HG03159 (cell line): ENCODE data around the gene FAM181A.

Source experiments
- ATAC-seq: cut with Tn5 transposase; IDR thresholded peaks from one replicate; pipeline ENCODE4 v1.9.1; 2021; ENCODE audit warnings: mild to moderate bottlenecking, moderate library complexity; ENCODE audit not compliant: unreplicated experiment

The FAM181A gene

DNA sequence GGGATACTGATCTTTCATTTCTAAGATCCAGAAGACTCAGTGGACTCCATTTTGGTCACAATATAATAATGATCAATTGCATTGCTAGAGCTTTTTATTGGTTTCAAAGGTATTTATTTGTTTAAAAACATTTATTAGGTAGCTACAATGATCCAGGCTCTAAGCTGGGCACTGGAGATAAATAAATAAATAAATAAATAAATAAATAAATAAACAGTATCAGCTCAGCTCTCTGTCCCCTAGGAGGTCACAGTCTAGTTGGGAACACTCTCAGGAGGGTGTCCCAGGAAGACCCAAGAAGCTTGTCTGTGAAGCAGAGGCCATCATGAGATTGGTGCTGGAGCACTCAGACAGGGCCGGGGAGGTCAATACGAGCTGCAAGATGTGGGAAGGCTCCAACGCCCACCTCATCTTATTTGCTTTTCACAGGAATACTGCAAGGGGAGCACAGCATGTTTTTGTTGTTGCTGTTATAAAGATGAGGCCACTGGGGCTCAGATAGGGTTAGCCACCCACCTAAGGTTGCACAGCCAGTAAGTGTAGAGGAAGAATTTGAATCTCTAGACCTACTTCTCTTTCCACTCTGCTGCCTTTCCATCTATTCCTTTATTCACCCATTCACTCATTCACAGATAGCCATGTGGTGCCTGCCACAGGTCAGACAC, 33.8 kb downstream of the FAM181A start:
- no peak for ATAC-seq

DNA sequence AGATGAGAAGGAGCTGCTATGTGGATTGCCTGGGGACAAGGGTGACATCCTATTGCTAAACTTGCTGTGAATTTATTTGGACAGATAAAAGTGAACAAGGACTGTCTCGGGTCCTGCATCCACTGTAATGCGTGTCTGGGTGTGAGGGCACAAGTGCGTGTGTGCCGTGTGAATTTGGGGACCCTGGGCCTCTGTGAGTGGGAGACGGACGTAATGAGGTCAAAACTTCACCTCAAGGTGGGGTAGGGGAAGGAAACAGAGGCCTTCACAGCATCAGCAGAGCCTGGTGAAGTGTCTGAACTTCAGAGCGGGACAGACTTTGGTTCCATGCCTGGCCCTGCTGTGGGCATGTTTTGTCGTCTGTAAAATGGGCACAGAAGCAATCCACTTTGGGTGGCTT, 34.5 kb downstream of the FAM181A start:
- ATAC-seq: no peak

DNA sequence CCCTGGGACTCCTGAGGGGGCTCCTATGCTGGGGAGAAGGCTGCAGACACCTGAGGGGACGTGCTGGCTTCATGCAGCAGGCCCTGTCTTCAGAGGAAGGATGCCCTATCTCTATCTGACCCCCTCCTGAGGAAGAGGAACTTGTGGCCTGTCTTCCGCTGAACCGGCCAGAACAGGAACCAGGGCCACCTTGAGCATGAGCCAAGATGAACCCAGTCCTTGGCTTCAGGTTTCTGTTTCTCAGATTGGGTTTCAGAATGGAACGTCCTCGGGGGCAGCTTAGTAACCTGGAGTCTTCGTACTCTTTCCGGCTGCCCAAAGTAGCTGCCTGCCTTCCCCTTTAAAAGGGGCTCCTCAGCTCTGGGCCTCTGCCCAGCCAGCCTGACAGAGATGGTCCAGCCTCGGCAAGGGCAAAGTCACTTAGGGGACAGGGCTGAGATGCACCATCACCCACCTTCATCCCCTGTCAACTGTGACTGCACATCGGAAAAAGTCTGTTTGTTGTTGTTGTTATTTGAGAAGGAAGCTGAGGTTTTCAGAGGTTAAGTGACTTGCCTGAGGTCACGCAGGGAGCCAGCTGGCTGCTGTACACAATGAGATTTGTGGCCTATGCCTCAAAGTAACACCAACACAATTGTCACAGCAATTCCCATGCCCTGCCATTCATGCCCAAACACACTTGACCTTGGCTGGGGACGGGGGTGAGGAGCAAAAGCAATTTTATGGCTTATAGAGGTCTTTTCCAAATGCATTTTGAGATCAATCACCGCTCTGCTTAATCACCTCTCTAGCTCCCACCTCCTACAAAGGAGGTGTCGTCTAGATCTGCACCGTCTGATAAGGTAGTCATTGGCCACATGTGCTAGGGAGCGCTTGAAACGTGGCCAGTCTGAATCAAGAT, 35.8 kb downstream of the FAM181A start:
- ATAC-seq: peak; percentile 63

DNA sequence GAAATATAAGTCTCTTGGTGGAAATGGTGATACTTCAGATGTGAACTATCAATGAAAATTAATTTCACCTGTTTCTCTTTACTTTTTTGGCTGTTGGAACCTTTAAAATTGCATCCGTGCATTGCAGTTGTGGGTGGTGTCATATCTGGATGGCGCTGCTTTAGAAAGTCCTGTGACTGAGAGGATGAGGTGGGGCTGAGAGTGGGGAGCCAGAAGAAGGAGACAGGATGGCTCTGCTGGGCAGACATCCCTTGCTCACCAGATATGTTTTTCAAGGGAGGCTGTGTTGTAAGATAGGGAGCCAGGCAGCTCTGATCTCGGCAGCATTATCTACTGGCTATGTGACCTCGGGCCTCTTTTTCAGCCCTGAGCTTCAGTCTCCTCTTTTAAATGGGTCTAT, 36.5 kb downstream of the FAM181A start:
- ATAC-seq: no peak

DNA sequence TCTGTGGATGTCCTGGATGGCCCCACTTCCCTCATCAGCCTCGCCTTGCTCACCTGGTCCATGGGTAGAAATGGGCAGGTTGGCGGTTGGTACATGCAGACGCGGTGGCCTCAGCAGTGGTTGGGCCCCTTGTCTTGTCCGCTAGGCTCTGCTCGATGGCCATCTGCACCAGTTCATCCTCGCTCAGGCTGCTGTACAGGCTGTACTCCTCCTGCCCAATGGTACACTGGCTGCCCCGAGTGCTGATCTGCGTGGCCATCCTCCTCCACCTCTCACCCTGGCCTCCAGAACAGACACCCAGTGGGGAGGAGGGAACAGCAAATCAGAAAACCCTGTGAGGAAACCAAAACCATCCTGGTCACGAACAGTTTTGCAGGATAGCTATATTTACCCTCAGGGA, 37.1 kb downstream of the FAM181A start:
- ATAC-seq: no peak

DNA sequence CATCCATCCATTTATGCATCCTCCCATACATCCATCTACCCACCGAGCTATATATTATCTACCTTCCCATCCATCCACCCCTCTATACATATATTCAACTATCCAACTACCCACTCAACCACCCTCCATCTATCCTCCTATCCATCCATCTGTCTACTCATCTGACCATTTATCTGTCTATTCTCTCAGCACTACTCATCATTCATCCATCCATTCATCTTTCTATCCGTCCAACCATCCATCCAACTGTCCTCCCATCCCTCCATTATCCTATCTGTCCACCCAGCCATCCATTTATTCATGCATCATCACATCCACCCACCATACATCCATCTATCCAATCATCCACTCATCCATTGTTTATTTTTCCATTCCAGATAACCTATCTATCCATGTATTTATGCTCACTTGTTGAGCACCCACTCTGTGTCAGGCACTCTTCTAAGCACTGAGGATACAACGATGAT, 37.7 kb downstream of the FAM181A start:
- no peak for ATAC-seq

DNA sequence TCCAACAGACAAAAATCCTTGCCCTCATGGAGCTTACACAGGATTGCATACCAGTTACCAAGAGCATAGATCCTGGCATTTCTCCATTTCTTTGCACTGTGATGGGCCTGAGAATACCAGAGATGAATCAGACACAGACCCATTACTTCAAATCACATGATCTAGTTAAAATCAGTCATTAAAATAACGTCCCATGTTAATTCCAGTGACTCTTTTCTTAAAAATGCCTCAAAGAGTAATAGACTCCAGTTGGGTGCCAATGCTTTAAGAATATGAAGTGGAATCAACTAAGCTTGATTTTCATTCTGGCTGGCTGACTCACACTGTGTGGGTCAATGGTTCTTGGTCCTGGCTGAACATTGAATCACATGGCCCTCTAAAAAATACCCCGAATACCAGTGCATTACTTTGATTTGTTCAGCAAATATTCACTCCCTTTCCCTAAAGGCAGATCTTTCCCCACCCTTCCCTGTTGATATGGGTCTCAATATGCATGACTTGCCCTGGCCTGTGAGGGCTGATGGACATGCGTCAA, 38.2 kb downstream of the FAM181A start:
- no peak for ATAC-seq

DNA sequence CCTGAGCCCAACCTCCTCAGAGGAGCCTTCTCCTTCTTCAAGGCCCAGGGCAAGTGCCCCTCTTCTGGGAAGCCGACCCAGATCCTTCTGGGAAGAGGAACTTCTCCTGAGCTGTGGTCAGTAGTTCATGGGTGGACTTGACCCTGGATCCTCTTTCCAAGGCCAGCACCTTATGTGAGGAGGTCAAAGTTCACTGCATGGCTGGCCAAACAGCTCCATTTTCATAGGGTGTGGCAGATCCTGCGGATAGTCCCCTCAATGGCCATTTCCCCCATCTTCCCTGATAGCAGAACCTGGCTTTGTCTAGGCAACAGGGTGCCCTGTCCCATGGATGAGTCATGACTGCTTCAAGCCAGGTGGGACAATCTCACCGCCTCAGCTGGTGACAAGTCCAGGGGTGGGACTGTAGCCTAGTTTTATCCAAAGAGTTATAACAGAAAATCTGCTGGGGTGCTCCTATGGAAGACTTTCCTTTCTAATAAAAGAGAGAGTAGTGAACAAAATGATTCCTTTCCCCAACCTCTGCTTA, 38.9 kb downstream of the FAM181A start:
- no peak for ATAC-seq

DNA sequence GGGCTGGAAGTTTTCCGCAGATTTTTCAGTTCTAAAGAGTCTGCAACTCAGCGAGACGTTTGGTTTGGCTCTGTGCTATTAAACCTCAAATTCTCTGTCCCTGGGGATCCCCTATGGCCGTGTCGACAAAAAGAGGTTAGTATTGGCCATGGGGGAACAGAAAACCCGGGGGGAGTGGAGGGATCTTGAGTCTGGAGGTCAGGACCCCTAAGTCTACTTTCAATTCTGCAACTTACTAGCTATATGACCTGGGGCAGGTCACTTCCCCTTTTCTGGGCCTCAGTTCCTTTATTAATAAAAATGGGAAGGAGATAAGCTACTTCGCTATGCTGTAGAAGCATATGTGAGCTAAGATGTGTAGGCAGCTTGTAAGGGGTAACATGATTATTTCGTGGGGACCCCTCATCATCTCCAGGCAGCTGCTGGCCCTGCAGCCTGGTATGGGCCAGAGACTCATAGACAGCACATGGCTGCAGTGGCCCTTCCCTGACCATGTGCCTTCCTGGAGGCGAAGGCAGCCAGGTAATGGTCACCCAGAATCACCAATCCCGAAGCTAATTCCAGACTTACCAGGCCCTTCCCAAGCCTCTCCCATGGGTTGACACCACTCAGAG, 40.6 kb downstream of the FAM181A start:
- ATAC-seq: peak; percentile 39

DNA sequence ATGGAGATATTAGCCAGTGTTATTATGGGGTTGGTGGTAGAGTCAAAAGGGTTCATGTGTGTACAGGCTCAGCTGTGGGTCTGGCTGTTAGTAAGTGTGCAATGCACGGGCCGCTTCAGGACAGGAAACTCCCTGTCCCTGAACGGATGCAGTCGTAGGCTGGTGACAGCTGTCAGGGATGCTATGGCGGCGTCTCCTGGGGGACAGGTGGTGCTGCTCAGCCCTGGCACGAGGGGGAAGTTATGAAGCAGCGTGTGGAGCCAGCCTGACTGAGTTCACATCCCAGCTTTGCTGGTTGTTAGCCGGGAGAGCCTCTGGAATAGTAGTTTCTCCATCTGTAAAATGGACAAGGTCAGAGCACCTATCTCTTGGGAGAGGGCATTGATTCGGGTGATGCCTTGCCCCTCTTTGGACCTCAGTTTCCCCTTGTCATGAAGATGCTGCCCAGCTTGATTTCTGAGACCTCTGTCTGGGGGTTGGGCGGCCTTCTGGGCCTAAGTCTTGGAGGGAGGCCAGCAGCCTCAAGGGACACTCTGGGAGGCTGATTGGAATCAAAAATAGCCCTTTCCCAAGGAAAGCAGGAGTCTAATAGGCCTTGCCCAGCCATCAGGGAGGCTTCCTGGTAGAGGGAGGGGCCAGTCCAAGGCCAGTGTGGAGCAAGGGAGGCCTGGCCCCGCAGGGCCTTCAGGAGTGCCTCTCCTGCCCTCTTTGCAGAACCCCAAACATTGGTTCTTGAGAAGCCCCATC, 42.1 kb downstream of the FAM181A start:
- ATAC-seq: no peak

DNA sequence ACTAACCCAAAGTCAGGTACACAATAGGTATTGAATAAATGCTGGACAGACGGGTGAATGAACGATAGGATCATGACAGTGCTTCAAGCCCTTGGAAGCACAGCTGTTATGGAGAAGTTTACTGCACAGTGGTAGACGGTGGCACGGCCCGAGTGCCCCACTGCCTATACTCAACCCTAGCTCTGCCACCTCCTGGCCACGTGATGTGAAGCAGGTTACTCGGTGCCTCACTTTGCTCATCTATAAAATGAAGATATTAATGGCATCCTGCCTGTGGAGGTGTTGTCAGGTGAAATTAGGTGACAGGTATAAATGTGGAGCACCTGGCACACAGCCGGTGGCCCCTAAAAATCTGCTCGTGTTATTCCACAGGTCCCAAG, 43.4 kb downstream of the FAM181A start:
- no peak for ATAC-seq

DNA sequence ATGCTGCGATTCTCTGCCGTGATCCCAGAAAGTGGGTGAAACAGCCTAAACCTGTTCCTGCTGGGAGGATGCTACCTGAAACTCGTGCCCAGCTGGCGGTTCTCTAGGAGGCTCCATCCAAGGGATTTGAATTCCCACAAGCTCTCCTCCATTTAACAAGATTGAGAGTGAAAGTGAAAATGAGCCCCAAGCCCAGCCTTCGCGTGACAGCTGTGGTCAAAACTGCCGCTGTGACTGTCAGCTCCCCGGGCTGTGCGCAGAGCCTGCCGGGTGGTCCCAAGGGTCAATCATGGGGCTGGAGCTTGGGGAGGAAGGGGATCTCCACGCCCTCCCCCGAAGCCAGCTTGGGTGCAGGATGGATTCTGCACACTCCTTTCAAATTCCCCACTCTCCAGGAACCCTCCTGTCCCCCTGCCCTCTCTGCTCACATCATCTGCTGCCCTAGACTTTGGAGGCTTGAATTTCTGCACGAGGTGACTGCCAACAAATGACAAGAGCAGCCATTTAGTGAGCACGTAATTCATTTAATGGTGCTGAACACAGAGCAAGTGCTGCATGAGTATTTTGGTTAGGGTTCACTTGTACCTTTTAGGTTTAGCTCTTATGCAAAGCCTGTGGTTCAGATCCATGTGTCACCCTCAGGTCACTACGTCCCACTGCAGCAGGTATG, 44.0 kb downstream of the FAM181A start:
- peak; percentile 39 for ATAC-seq

DNA sequence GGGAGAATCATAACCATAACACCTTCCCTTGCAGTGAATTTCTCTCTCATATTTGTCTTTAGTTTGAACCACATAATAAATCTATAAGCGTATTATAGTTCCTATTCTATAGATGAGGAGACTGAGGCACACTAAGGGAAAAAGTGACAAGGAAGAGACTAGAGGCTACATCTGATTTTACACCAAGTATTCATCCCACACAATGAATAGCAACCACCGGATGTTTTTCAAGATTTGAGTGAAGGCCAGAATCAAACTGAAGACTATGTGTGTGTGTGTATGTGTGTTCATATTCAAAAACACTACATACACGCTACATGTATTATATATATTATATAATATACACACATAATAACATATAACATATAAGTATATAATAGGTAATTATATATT, 44.5 kb downstream of the FAM181A start:
- no peak for ATAC-seq

DNA sequence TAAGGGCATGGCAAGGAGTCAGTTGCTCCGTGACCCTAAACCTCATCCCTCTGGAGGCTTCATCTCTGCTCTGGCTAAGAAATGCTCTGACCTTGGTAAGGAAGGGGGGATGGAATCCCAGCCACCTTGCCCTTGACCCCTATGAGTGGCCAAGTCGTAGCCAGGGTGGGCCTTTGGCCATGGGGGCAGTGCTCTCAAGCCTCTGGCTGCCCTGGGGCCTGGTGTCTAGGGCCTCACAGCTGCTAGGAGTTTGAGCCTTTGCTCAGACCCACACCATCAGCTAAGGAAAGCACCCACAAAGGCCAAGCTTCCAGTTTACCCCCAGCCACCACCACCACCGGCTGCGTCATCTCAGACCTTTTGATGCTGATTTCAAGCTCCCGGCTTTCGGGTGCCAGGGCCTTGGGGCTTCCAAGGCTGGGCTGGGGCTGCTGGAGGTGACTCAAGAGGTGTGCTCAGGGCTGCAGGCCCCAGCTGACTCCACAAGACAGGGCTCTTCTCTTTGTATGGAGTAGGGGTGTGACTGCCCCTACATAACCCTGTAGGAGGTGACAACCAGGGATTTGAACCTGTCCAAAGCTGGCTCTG, 45.6 kb downstream of the FAM181A start:
- no peak for ATAC-seq

DNA sequence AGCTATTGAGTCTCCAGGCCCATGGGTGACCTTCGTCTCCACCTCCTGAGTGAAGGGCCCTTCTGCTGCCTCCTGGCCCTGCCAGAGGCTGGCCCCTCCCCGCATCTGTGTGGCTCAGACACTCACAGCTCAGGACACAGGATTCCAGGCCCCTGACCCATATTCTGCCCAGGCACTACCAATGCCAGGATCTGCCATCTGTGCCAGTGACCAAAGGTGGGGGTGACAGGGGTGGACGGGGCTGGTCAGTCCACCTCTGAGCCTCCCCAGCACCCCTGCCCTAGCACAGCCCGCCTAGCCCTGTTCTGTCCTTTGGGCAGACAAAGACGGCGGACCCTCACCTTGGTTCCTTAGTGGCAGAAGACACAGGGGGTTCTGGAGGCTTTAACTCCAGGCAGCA, 46.5 kb downstream of the FAM181A start:
- ATAC-seq: no peak

DNA sequence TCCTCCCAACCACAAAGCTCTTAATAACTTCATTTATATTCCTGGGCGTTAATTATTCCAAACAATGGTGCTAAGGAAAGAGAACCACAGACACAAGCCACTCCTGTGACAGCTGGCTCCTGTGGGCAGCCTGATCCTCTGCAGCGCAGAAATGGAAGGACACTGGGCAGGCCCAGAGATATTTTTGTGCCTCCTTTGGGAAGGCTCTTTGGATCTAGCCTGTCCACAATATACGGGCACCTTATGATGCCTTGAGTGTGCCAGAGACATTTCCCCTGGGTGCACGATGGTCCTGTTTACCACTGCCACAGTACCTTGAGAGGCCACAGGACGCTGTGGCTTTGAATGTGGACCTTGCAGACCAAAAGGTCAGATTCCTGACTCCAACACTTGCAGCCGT, 47.2 kb downstream of the FAM181A start:
- no peak for ATAC-seq

DNA sequence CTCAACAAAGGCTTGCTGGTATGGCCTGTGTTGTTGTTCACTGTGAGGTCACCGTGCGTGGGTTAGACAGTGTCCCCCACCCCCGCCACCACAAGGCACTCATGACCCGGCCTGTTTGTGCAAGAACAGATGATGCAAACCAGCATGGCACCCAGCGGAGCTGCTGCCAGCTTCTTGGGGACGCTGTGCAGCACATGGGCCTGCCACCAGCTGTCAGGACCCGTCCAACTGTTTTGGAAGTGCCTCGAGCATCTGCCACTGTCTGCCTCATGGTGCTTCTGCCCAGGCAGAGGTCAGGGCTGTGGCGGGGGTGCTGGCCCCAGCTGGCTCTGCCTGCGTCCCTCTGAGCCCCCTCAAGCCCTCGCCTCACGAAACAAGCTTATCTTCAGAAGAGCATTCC, 47.7 kb downstream of the FAM181A start:
- no peak for ATAC-seq

DNA sequence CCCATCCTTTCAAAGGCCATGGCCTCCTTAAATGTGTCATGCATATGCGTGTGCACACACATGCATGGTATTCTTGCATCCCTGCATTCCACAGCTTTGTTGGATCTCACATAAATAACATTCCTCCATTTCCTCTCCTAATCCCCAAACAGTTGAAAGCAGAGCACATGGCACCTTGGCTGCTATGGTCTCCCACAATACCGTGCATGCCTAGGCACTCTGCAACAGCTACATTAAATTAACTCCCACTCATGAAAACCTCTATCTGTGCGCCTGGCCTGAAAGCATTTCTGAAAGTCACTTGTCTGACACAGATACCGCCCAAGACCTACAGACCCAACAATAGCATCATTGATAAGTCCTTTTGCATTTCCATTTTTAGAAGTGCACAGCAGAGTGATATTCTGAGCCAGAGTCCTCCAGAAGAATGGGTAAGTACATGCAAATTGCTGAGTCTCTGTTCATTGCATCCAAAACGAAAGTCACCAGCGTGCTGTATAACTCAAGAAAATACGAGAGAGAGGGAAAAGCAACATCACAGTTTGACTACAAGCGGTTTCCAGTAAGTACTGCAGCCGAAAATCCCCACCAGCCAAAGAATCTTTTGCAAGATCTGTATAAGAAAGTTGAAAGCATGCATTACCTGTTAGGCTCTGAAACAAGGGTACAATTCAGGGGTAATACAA, 48.8 kb downstream of the FAM181A start:
- peak; percentile 41 for ATAC-seq

DNA sequence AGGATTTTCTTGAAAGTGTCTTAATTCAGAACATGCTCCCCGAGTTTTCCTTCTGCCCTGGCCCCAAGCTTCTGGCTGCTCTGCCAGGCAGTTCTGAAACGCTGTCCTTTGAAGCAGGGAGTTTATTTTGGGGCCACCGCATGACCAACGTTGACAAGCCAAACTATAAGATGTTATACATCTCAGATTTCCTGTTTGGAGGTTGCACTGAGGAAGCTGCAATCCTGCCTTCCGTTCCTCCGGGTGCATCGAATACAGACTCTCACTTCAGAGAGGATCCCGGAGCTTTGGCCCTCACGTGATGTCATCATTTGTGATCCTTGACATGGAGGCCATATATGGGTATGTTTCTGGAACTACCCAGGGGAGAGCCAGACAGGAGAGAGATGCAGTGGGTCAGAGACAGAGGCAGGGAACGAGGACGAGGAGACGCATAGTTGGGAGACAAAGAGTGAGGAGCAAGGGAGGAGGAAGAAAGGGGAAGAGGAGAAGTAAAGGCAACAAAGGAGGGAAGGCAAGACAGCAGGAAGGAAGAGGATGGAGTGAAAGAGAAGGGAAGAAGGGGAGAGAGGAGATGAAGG, 49.4 kb downstream of the FAM181A start, which contains the start of gene ASB2:
ASB2 (minus strand) TSS at position 94 of the 581 bp plus-strand sequence. CDS start 12,031 bp downstream, outside the sequence.
- no peak for ATAC-seq
